HT-29 (cell line): Measurements from ENCODE around the gene HOXC4. TPM values are rescaled to one million over a fixed set of nuclear protein-coding genes. Genes with fewer than 3 reads are reported as not detected.

Source experiments
- DNase-seq: peaks from one replicate; pipeline ENCODE4 v3.0.0-alpha.2; 2015; ENCODE audit warnings: low spot score
- total RNA-seq: library from RNA; depleted of rRNA; stranded (reverse); fragments of >200 nt; shearing (Covaris generic); gene quantifications from 2 replicates; pipeline ENCODE4 v1.2.3, GENCODE V29; 2014

Gene HOXC4
- total RNA-seq, 1 experiment from 2014 or later = 6.8 TPM

GRCh38 chr12:54015018-54015931 is 38.4 kb upstream of the HOXC4 start:
- no peak for DNase-seq

GRCh38 chr12:54016051-54016450 is 37.6 kb upstream of the HOXC4 start:
- no peak for DNase-seq

GRCh38 chr12:54016478-54016964 is 37.1 kb upstream of the HOXC4 start:
- peak; percentile 79 for DNase-seq

GRCh38 chr12:54017027-54017788 is 36.4 kb upstream of the HOXC4 start:
- peak; percentile 77 for DNase-seq

GRCh38 chr12:54017878-54018467 is 35.7 kb upstream of the HOXC4 start:
- DNase-seq = peak; percentile 87

- no peak for DNase-seq
Observed at GRCh38 chr12:54018468-54018984, 35.1 kb upstream of the HOXC4 start.

- no peak for DNase-seq
Observed at GRCh38 chr12:54019091-54019811, 34.4 kb upstream of the HOXC4 start.

GRCh38 chr12:54019924-54020590 is 33.6 kb upstream of the HOXC4 start:
- no peak for DNase-seq

GRCh38 chr12:54020591-54021405 is 32.8 kb upstream of the HOXC4 start:
- no peak for DNase-seq

GRCh38 chr12:54021432-54022013 is 32.1 kb upstream of the HOXC4 start:
- DNase-seq = peak; percentile 52

GRCh38 chr12:54022960-54023884 is 30.4 kb upstream of the HOXC4 start:
- DNase-seq = no peak

DNA sequence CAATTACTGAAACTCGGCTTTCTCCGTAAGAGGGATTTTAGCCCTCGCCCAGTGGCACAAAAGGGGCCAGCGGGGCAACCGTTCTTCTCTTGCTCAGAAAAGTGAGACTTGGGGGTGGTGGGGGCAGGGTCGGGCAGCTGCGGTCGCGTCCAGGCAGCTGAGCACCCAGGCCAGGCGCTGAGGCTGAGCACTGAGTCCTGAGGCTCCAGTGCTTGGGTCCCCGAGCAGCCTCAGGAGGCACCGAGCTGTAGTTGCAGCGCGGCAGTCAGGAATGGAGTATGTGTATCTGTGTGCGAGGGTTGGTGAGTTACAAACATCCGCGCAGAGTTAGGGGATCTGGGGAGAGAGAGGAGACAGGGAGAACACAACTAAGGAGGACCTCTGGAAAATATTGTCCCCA is 29.5 kb upstream of the HOXC4 start:
- DNase-seq = no peak

GRCh38 chr12:54024581-54025305 is 28.9 kb upstream of the HOXC4 start:
- DNase-seq = no peak

DNA sequence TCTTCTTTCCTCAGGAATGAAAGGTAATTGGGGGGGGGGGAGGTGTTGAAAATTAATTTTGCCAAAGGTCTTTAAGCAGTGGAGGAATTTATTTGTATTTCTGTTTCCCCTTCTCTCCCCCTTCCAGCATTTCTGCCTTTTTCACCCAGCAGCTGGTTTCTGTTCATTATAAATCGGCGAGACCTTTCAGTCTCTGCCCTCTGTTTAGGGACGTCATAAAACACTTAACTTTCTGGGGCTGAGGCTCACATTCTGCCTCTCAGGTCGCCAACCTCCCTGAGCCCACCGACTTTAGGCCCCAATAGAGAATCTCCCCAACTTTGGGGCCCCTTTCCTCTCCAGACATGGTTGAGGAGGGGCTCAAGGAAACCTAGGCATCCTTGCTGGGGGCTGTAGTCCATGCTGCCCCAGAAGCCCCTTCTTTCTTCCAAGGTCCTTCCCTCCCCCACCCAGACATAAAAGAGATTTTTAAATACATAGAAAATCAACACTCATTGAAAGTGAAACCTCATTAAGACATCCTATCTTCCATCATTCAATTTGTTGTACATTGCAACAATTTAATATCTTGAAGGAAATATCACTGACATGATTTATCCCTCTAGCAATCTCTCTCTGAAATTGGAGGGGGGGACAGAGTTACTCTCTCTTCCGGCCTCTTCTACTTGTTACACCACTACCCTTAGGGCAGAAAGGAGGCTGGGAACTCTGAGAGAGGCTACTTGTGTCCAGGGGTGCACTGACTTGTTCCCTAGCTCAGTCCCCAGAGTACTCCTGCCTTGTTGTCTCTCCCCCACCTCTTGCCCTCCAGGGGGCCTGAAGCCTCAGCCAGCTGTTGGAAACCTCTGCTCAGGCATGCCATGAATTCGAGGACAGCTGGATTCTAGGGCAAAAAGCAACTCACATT is 27.9 kb upstream of the HOXC4 start:
- DNase-seq = no peak

GRCh38 chr12:54026640-54027441 is 26.8 kb upstream of the HOXC4 start:
- no peak for DNase-seq

GRCh38 chr12:54027442-54027786 is 26.2 kb upstream of the HOXC4 start:
- no peak for DNase-seq
